Left renal cortex interstitium (tissue), 4 donors: ENCODE results near the gene LGALS14. TPM values are rescaled to one million over a fixed set of nuclear protein-coding genes. Genes with fewer than 3 reads are reported as not detected.
"Not testable (repeated sequence)": the region's sequence is repeated elsewhere in the genome, so short reads cannot be mapped to it uniquely, and the experiment has no call there.

ENCODE experiments used
- DNase-seq, 4 donors: peaks; one replicate each; pipeline ENCODE4 v3.0.0-alpha.2; 2013; ENCODE audit warnings: low read depth in 4 of 4, low spot score in 2 of 4, missing footprints in 1 of 4
- polyA plus RNA-seq, 4 donors: library from polyadenylated mRNA; unstranded; fragments of 120-200 nt; gene quantifications; one replicate each; pipeline ENCODE4 v1.2.1, GENCODE V29; 2013; ENCODE audit not compliant: insufficient read length in 4 of 4

LGALS14 gene
- polyA plus RNA-seq: not detected

- DNase-seq: peak in 2 of 4 donors; percentile 11 to 15
Observed at GRCh38 chr19:39704181-39705044, at the start of gene LGALS14. Gene LGALS14, plus strand, starts transcription at chr19:39704481. Its CDS starts 48 bp downstream, at chr19:39704529.

GRCh38 chr19:39655613-39656012 lies 48.7 kb upstream of the LGALS14 start, which contains the start of gene LGALS16:
Gene LGALS16, plus strand, starts transcription at chr19:39655913. Its CDS starts 49 bp downstream, at chr19:39655962.
- DNase-seq: no peak

- no peak for DNase-seq
Observed at GRCh38 chr19:39659791-39660190, 44.5 kb upstream of the LGALS14 start.

GRCh38 chr19:39660661-39661060 lies 43.6 kb upstream of the LGALS14 start:
- no peak for DNase-seq

- no peak for DNase-seq
Observed at GRCh38 chr19:39661565-39661964, 42.7 kb upstream of the LGALS14 start.

GRCh38 chr19:39669860-39670259 lies 34.4 kb upstream of the LGALS14 start:
- not testable (repeated sequence) for DNase-seq

GRCh38 chr19:39670998-39671397 lies 33.3 kb upstream of the LGALS14 start:
- no peak for DNase-seq

- peak in 3 of 4 donors; percentile 24 to 46 (median 26) for DNase-seq
Observed at GRCh38 chr19:39671739-39672363, 32.4 kb upstream of the LGALS14 start.

GRCh38 chr19:39672473-39672872 lies 31.8 kb upstream of the LGALS14 start:
- no peak for DNase-seq

GRCh38 chr19:39673862-39674261 lies 30.4 kb upstream of the LGALS14 start:
- not testable (repeated sequence) for DNase-seq

GRCh38 chr19:39676004-39676403 lies 28.3 kb upstream of the LGALS14 start:
- no peak for DNase-seq

GRCh38 chr19:39677961-39678889 lies 26.1 kb upstream of the LGALS14 start:
- peak in 2 of 4 donors; percentile 41 to 49 for DNase-seq

- no peak for DNase-seq
Observed at GRCh38 chr19:39679056-39679790, 25.1 kb upstream of the LGALS14 start.

GRCh38 chr19:39679791-39680168 lies 24.5 kb upstream of the LGALS14 start:
- DNase-seq: no peak

- DNase-seq: no peak
Observed at GRCh38 chr19:39680593-39680992, 23.7 kb upstream of the LGALS14 start.

GRCh38 chr19:39681416-39681815 lies 22.9 kb upstream of the LGALS14 start:
- DNase-seq: no peak

- DNase-seq: no peak
Observed at GRCh38 chr19:39684267-39684666, 20.0 kb upstream of the LGALS14 start.

- no peak for DNase-seq
Observed at GRCh38 chr19:39686739-39687138, 17.5 kb upstream of the LGALS14 start.

- DNase-seq: not testable (repeated sequence)
Observed at GRCh38 chr19:39688637-39689036, 15.6 kb upstream of the LGALS14 start.

- DNase-seq: no peak
Observed at GRCh38 chr19:39692166-39692565, 12.1 kb upstream of the LGALS14 start.
